ENCODE data around the gene FNDC5. TPM values are rescaled to one million over a fixed set of nuclear protein-coding genes. Genes with fewer than 3 reads are reported as not detected.

The FNDC5 gene
- total RNA-seq, 2 experiments from 2014 or later = not detected

DNA sequence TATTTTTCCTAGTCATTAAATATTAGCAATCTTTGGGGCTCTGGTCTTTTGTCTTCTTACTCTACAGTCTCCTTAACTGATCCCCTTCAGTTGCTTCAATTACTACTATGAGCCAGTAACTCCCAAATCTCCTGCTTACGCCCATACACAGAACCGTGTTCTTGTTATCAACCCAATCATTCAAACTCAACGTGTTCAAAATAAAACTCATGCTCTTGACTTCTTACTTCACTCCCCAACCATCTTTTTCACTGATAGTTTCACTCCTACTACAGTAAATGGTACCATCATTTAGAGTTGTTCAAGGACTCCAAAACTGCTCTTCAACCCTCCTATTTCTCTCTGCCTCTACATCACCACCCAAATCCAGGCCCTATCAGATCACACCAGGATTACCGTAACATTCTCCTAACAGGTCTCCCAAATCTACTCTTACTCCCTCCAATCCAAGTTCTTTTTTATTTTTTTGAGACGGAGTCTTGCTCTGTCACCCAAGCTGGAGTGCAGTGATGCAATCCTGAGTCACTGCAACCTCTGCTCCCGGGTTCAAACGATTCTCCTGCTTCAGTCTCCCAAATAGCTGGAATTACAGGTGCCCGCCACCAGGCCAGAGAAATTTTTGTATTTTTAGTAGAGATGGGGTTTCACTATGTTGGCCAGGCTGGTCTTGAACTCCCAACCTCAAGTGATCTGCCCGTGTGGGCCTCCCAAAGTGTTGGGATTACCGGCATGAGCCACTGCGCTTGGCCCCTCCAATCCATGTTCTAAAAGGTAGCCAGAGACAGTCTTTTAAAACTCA, 56.6 kb downstream of the FNDC5 start:
- intact Hi-C loops (cut with micrococcal nuclease) = loop anchor here (10.0 kb wide), 1 partner anchor 879 kb away; the partner anchor contains the start of gene PTP4A2

More for the DNA sequence above, 56.6 kb downstream of the FNDC5 start:
- H3K27ac Mint-ChIP-seq = peak overlapping the region; percentile 22
- H3K4me3 Mint-ChIP-seq = peak overlapping the region; percentile 42
- no peak for DNase-seq
- CTCF ChIA-PET = no interaction called here
- peaks cover 67% of the 10 kb centered on the region for H3K36me3 Mint-ChIP-seq (ENCODE audit: low read depth)
- H3K4me1 Mint-ChIP-seq (ENCODE audit: low read depth) = peaks cover 62% of the 10 kb centered on the region
- no peaks in the 10 kb centered on the region for H3K27me3 Mint-ChIP-seq (ENCODE audit: low read depth)
- no peaks in the 10 kb centered on the region for H3K9me3 Mint-ChIP-seq

Other genes starting within 250 kb of the FNDC5 start
- gene ZBTB8OS, start 220.4 kb downstream of the FNDC5 start, total RNA-seq = 10 to 100 TPM; 53.7 to 56.7 TPM
- 100 to 1,000 TPM; 381 to 409 TPM for gene RBBP4, start 219.7 kb downstream of the FNDC5 start, total RNA-seq
- gene SYNC, start 168.1 kb downstream of the FNDC5 start, total RNA-seq = not detected
- 100 to 1,000 TPM; 293 to 312 TPM for gene YARS1, start 53.6 kb downstream of the FNDC5 start, total RNA-seq
- gene S100PBP, start 53.3 kb downstream of the FNDC5 start, total RNA-seq = 10 to 100 TPM; 26.1 to 31.2 TPM
- not detected for gene HPCA, start 15.6 kb upstream of the FNDC5 start, total RNA-seq
- gene TMEM54, start 30.5 kb upstream of the FNDC5 start, total RNA-seq = 1 to 10 TPM in 1 of 2 experiments, under 1 TPM in 1; 0.84 to 1.0 TPM
- gene RNF19B, start 93.9 kb upstream of the FNDC5 start, total RNA-seq = 10 to 100 TPM; 12.5 to 13.3 TPM
- gene AK2, start 166.0 kb upstream of the FNDC5 start, total RNA-seq = 100 to 1,000 TPM; 311 to 328 TPM
- gene AZIN2, start 210.2 kb upstream of the FNDC5 start, total RNA-seq = 1 to 10 TPM; 1.5 to 1.6 TPM